GM21529 (cell line): Measurements from ENCODE around the gene KLHL15.

Experiments used
- ATAC-seq: cut with Tn5 transposase; IDR thresholded peaks from one replicate; pipeline ENCODE4 v1.9.1; 2021; ENCODE audit not compliant: unreplicated experiment

KLHL15 gene

DNA sequence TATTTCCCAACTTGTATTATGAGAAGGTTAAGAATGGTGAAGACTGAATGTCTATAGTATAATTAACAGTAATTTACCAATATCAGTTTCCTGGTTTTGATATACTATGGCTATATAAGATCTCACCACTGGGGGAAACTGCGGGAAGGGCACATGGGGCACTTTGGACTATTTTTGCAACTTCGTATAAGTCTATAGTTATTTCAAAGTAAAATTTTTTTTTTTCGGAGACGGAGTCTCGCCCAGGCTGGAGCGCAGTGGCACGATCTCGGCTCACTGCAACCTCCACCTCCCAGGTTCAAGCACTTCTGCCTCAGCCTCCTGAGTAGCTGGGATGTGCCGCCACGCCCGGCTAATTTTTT, 73.1 kb downstream of the KLHL15 start:
- ATAC-seq = no peak

DNA sequence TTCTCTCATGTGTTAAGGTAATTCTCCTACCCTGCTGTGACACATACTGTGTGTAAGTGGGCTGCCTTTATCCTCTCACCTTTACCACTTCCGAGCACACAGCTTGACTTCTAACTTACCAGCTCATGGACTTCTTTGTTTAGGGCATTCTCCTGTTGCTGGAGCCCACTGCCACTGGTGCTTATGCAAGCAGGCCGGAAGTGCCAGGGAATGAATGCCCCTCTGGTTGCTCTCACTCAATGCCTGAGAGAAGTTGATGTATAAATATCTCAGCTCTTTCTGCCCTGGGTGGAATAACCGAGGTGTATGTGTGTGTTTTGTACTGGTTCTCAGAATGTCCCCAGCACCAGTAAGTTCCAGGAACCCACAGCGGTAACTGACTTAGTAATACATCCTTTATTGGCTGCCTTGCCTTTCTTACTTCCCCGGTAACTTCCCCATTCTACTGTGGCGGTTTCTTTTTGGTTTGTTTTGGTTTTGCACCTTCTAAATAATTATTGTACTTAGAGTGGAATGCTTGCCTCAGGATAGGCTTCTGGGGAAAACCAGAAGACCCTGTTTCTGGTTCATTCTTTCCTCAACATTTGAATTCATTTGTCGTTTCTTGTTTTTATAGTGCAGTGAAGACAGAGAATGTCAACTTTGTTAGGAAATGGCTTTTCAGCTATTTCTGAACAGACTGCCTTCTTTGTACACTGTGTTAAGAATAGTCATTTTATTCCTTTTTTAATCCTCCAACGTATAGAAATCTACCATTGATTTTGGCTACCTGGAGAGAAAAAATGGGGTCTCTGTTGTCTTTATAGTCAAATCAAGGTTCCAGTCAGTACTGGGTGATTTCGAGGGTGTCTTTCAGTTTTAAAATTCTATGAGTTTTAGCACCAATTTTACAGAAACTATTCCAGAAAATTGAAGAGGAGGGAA, 73.7 kb downstream of the KLHL15 start:
- peak; percentile 99 for ATAC-seq

DNA sequence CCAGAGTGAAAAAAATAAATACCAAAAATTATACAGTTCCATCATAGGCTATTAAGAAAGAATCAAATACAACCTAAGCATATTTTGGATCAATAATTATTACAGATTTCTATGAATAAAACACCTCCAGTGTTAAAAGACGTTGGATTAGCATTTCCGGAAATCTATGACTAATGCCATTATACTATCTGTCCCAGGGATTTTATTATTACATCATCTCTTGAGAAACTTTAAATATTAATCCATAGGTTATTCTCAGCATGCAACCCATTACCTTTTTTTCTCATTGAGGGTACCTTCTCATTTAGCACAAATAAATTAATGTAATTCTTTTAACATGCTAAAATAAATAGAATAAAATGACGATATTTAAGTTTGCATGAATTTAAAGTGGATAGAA, 74.6 kb downstream of the KLHL15 start:
- ATAC-seq = no peak

DNA sequence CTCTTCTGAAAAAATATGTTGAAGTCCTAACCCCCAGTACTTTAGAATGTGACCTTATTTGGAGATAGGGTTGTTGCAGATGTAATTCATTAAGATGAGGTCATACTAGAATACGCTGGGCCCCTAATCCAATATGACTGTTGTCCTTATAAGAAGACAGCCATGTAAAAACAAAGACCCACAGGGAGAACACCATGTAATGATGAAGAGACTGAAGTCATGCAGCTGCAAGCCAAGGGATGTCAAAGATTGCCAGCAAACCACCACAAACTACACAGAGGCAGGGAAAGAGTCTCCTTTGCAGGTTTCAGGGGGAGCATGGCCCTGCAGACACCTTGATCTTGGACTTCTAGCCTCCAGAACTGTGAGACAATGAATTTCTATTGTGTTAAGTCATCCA, 81.8 kb downstream of the KLHL15 start:
- ATAC-seq = no peak

DNA sequence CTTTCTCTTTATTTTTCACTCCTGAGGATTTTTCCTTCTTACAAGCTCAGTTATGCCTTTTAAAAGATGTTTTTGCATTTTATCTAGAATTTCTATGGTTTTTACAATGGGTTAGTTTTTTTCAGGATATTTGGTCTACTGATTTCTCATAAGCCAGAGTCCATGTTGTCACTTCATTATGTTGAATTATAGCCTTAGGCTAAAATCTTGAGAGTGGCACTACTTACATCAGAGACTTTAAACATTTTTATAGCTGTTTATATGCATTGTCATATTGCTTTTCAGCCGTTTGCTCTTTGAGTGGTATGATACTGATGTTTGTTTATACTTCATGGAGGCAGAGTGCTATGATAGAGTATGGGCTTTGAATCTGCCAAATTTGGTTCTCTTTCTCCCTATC, 82.8 kb downstream of the KLHL15 start:
- no peak for ATAC-seq

DNA sequence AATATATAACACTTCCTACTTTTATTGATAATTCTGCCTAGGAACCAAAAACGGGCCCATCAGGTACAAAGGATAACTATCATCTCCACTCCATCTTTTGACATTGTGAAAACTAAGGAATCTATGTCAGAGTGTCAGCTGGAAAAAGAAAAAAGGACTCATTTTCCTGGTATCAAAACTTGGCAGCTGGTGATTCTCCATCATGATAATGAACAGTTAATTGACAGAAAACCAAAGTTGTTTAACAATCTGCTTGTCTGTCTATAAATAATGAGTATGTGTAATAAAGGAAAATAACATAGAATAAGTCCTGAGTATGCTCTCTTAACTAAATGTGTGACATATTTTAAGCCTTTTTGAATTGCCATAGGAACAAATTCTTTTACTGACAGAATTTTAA, 87.8 kb downstream of the KLHL15 start:
- ATAC-seq = no peak

DNA sequence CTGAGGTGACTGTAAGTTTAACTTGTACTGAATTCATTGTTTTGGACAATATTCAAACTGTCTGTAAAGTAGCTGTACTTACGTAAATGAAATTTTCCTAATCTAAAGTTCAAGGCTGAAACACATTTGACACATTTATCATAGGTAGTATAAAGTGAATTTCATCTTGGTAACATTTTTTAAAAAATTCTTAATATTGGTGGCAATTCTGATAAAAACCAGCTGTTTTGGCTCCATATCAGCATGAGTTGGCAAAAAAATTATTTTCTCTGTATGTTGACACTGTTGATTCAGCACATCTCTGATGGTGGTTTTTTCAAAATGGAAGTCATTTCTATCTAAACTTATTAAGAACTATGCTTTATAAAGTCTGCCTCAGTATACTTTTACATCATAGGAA, 88.3 kb downstream of the KLHL15 start:
- no peak for ATAC-seq

DNA sequence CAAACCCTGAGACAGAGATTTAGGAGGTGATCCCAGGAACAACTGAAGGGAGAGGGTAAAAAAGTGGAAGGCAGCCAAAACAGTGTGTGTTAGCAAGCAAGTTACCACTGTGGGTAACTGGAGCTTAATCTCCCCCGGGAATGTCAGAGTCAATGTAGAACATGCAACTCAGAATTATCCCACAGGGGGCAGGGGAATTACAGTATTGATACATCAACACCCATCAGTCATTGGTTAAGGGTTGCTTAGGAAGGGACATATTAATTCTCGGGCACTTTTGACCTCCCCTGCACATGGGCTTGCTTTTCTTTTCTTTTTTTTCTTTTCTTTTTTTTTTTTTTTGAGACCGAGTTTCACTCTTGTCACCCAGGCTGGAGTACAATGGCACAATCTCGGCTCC, 89.9 kb downstream of the KLHL15 start:
- ATAC-seq = no peak

DNA sequence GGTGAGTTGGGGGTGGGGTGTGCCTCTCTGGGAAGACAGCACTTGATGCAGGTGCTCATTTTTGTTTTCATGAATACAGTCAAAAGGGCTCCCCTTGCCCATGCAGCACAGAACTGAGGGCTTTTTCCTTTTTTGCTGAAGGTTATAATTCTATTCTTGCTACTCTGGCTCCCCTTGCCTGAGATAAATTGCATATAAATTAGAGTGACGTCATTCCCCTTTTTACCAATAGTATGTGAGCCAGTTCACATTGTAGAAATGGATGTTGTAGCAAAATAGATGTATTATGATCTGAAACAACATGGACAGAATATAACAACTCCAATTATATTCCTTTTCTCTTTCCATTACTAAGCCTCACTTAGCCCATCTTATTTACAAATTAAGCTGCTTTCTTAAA, 90.8 kb downstream of the KLHL15 start:
- ATAC-seq = no peak

DNA sequence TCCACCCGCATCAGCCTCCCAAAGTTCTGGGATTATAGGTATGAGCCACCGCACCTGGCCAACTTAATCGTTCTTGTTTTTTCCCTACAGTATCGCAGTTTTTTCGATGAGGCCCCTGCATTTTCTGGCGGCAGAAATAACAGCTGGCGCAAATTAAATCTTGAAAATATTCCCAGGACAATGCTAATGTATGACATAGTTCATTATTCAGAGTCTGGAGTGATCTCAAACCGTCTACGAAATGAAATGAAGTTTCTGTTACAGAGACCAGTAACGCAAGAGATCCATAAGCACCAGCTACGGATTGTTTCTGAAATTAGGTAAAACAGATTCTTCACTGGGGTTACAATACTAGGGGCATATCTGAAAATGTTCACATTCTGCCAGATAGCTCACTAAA, 91.9 kb downstream of the KLHL15 start:
- no peak for ATAC-seq
